ENCODE measurements around the gene IRF2BP2. TPM values are rescaled to one million over a fixed set of nuclear protein-coding genes. Genes with fewer than 3 reads are reported as not detected.

Gene IRF2BP2
- total RNA-seq, 1 donor from 2014 or later, result 170 TPM

DNA sequence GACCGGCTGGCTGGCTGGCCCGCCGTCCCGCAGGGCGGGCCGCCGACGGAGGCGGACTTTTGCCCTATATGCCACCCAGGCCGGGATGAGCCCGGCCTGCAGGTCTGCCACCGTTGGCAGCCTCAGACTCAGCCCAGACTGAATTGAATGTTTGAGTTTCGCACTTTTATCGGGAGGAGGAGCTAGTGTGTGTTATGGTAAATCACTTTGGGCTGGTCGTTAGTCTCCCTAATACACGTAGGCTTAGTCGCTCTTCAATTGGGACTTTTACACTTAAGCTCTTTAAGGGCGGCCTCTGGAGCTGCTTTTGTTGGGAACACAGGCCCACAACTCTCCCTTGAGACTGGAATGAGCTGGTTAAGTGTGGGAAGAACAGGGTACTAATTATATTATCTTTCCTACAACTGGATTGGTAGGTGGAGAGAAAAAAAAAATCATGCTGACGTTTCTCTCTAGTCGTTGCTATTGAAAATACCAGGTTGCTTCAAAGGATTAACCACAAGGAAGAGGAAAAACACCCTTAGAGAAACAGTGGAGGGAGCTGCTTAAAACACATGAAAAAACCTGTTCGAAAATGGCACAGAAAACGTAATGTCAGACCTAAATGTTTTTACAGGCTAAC, 1.4 kb upstream of the IRF2BP2 start:
- Mint-ChIP-seq H3K9me3 (ENCODE audit: unreplicated experiment) (no peaks in the 10 kb centered on the region), H3K4me1 (ENCODE audit: unreplicated experiment) (peaks cover 45% of the 10 kb centered on the region), H3K27me3 (ENCODE audit: unreplicated experiment) (no peaks in the 10 kb centered on the region), H3K27ac (ENCODE audit: unreplicated experiment) (peak overlapping the region; percentile 99), H3K4me3 (ENCODE audit: unreplicated experiment) (peak overlapping the region; percentile 63), H3K36me3 (ENCODE audit: unreplicated experiment) (peaks cover 20% of the 10 kb centered on the region)
- TF ChIP-seq, protein P1, sequence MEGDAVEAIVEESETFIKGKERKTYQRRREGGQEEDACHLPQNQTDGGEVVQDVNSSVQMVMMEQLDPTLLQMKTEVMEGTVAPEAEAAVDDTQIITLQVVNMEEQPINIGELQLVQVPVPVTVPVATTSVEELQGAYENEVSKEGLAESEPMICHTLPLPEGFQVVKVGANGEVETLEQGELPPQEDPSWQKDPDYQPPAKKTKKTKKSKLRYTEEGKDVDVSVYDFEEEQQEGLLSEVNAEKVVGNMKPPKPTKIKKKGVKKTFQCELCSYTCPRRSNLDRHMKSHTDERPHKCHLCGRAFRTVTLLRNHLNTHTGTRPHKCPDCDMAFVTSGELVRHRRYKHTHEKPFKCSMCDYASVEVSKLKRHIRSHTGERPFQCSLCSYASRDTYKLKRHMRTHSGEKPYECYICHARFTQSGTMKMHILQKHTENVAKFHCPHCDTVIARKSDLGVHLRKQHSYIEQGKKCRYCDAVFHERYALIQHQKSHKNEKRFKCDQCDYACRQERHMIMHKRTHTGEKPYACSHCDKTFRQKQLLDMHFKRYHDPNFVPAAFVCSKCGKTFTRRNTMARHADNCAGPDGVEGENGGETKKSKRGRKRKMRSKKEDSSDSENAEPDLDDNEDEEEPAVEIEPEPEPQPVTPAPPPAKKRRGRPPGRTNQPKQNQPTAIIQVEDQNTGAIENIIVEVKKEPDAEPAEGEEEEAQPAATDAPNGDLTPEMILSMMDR (IDR thresholded peaks at IDR 0.05), result peak; percentile 40
- DNase-seq (ENCODE audit: extremely low spot score, unreplicated experiment), result no peak

GRCh38 chr1:234610666-234611224, 767 bp upstream of the IRF2BP2 start:
- Mint-ChIP-seq H3K9me3 (ENCODE audit: unreplicated experiment) (no peaks in the 10 kb centered on the region), H3K4me1 (ENCODE audit: unreplicated experiment) (peaks cover 46% of the 10 kb centered on the region), H3K36me3 (ENCODE audit: unreplicated experiment) (peaks cover 26% of the 10 kb centered on the region), H3K27ac (ENCODE audit: unreplicated experiment) (peak overlapping the region; percentile 99), H3K27me3 (ENCODE audit: unreplicated experiment) (no peaks in the 10 kb centered on the region), H3K4me3 (ENCODE audit: unreplicated experiment) (peak overlapping the region; percentile 79)
- DNase-seq (ENCODE audit: extremely low spot score, unreplicated experiment), result peak; percentile 98
- TF ChIP-seq, protein P1 (IDR thresholded peaks at IDR 0.05), result no peak

GRCh38 chr1:234609691-234610042, 311 bp downstream of the IRF2BP2 start:
- Mint-ChIP-seq H3K27ac (ENCODE audit: unreplicated experiment) (no peak overlapping the region), H3K36me3 (ENCODE audit: unreplicated experiment) (peaks cover 37% of the 10 kb centered on the region), H3K4me1 (ENCODE audit: unreplicated experiment) (peaks cover 49% of the 10 kb centered on the region), H3K27me3 (ENCODE audit: unreplicated experiment) (no peaks in the 10 kb centered on the region), H3K9me3 (ENCODE audit: unreplicated experiment) (no peaks in the 10 kb centered on the region), H3K4me3 (ENCODE audit: unreplicated experiment) (no peak overlapping the region)
- TF ChIP-seq, protein P1 (IDR thresholded peaks at IDR 0.05), result no peak
- no peak for DNase-seq (ENCODE audit: extremely low spot score, unreplicated experiment)

DNA sequence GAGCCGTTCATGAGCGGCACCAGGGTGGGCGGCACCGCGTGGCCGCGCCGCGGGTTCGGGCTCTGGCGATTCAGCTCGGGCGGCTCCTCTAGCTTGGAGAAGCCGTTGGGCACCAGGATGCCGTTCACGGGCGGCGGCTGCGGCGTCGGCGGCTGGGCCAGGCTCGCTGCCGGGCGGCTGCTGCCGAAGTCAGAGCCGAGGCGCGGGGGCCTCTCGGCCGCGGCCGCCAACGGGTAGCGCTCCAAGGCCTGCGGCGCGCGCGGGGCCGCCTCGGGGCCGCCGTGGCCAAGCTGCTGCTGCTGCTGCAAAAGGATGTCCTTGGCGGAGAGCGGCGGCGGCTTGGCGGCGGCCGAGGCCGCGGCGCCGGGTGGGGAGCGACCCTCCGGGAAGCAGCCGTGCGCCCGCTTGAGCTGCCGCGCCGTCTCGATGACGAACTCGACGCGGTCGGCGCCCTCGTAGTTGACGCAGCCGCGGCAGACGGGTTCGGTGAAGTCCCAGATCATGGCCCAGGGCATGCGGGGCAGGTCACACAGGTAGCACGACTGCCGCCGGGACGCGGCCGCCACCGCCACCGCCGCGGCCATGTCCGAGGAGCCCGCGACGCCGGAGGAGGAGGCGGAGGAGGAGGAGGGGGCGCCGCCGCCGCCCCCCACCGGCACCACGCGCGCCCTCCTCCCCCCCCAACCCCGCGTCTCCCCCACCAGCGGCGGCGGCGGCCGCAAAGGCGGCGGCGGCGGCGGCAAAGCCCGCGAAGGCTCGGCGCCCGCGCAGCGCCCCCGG, 877 bp downstream of the IRF2BP2 start:
- H3K27me3 Mint-ChIP-seq (ENCODE audit: unreplicated experiment), result no peaks in the 10 kb centered on the region
- H3K27ac Mint-ChIP-seq (ENCODE audit: unreplicated experiment), result peak overlapping the region; percentile 68
- H3K36me3 Mint-ChIP-seq (ENCODE audit: unreplicated experiment), result peaks cover 39% of the 10 kb centered on the region
- DNase-seq (ENCODE audit: extremely low spot score, unreplicated experiment), result peak; percentile 84
- no peaks in the 10 kb centered on the region for H3K9me3 Mint-ChIP-seq (ENCODE audit: unreplicated experiment)
- H3K4me1 Mint-ChIP-seq (ENCODE audit: unreplicated experiment), result peaks cover 45% of the 10 kb centered on the region
- TF ChIP-seq, protein P1 (IDR thresholded peaks at IDR 0.05), result no peak
- peak overlapping the region; percentile 69 for H3K4me3 Mint-ChIP-seq (ENCODE audit: unreplicated experiment)
